GM12872 (cell line): ENCODE data around the gene ENPP1.

Experiments used
- TF ChIP-seq, protein P1 (sequence below): IDR thresholded peaks from 3 replicates; pipeline ENCODE4 v1.5.1; 2011; ENCODE audit warnings: low read depth, mild to moderate bottlenecking, low read length, moderate library complexity; ENCODE audit not compliant: insufficient read depth

ENPP1 gene

DNA sequence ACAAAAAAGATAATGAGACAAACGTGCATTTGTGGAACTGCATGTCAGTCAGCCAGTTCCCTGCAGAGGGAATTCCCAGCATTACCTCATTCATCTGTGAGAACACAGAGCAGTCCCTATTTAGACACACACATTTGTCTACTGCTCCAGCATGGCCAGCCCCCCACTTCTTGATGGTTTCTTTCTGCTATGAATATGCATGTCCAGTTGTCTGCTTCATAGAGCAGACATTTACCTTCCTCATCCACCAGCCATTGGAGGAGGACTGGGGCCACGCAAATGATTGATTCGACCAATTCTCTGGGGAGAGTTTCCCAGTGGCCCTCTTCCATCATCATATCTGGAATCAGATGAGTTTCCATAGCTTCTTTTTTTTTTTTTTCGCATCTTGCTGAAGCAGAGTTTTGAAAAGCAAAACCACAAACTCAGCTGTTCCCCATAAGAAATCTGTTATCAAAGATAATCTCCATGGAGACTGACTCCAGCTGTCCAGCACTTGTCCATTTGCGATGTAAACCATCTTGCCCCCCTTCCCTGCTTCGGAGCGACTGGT lies 11.8 kb downstream of the ENPP1 start:
- TF ChIP-seq, protein P1, sequence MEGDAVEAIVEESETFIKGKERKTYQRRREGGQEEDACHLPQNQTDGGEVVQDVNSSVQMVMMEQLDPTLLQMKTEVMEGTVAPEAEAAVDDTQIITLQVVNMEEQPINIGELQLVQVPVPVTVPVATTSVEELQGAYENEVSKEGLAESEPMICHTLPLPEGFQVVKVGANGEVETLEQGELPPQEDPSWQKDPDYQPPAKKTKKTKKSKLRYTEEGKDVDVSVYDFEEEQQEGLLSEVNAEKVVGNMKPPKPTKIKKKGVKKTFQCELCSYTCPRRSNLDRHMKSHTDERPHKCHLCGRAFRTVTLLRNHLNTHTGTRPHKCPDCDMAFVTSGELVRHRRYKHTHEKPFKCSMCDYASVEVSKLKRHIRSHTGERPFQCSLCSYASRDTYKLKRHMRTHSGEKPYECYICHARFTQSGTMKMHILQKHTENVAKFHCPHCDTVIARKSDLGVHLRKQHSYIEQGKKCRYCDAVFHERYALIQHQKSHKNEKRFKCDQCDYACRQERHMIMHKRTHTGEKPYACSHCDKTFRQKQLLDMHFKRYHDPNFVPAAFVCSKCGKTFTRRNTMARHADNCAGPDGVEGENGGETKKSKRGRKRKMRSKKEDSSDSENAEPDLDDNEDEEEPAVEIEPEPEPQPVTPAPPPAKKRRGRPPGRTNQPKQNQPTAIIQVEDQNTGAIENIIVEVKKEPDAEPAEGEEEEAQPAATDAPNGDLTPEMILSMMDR, result no peak

GRCh38 chr6:131821010-131821807 lies 13.4 kb downstream of the ENPP1 start:
- TF ChIP-seq, protein P1, result no peak

DNA sequence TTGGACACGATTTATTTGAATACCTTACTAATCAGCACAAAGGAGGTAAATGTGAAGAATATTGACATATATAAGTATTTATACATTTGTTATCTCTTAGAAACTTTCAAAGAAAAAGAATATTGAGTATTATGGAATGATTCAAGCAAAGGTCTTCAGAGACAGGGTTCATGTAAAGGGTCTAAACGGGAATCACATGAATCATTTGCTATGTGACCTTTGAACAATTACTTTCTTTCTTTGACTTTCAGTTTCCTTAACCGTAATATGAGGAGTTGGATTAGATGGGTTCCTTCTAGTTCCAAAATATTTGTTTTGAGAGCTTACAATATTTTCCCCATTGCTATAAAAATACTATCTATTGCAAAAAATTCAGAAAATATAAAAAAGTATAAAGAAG lies 14.3 kb downstream of the ENPP1 start:
- TF ChIP-seq, protein P1, result no peak

DNA sequence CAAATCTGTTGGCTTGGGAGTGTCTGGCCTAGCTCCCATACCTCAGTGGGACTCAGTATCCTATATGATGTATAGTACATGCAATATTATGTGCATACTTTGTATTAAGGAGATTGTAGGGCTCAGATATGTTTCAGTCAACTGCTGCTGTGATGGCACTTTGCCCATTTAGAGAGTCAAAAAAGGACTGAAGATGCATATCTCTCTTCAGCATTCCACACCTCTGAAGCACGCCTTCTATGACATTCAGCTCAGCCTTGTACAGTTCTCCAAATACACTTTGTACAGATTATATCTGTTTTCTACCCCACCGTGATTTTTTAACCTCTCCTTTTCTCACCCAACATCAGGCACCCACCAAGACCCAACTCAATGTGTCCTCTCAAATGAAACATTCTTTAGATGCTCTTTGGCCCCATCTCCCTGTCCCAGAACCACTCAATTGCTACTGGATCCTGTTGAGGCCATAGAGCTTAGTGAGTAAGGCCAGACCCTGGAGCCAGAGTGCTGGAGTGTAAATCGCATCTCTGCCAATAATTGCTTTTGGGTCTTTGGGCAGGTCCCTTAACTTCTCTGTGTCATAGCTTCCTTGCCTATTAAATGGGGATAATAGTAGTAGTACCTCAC lies 15.6 kb downstream of the ENPP1 start:
- TF ChIP-seq, protein P1, result no peak

GRCh38 chr6:131825946-131826345 lies 18.1 kb downstream of the ENPP1 start:
- TF ChIP-seq, protein P1, result no peak

DNA sequence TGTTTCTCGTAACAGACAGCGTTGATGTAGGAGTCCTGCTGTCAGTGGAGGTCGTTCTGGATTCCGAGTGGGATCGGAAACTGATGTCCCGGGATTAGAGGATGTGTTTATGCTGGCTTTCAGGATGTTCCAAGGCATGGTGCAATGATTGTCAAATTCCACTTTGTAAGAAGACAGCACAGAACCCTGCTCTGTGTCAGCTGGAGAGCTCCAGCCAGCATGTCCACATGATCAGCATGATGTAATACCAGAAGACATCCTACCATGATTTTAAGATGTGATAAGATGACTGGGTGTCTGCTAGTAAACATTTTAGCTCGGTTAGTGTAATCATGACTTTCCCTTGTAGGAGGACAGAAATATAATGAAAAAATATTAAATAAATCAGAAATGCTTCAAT lies 20.3 kb downstream of the ENPP1 start:
- TF ChIP-seq, protein P1, result no peak

GRCh38 chr6:131828951-131829350 lies 21.1 kb downstream of the ENPP1 start:
- TF ChIP-seq, protein P1, result no peak
